Tongue (tissue), 2 donors: ENCODE data around the gene PRKG1. TPM values are rescaled to one million over a fixed set of nuclear protein-coding genes. Genes with fewer than 3 reads are reported as not detected.

ENCODE experiments used
- DNase-seq: peaks from one replicate; pipeline ENCODE4 v3.0.0-alpha.2; 2015
- total RNA-seq: library from RNA; depleted of rRNA; stranded (reverse); fragments of >200 nt; gene quantifications from one replicate; pipeline ENCODE4 v1.2.3, GENCODE V29; 2014

The PRKG1 gene
- total RNA-seq, 1 donor from 2014 or later, result 96.8 TPM

- DNase-seq, result no peak
Measured at GRCh38 chr10:51892965-51893658, 818.8 kb downstream of the PRKG1 start.

GRCh38 chr10:51894771-51895578 lies 820.7 kb downstream of the PRKG1 start:
- no peak for DNase-seq

GRCh38 chr10:51896849-51897248 lies 822.6 kb downstream of the PRKG1 start:
- peak; percentile 37 for DNase-seq

- DNase-seq, result no peak
Measured at GRCh38 chr10:51897560-51897959, 823.3 kb downstream of the PRKG1 start.

- no peak for DNase-seq
Measured at GRCh38 chr10:51900180-51900579, 825.9 kb downstream of the PRKG1 start.

- DNase-seq, result no peak
Measured at GRCh38 chr10:51903675-51904074, 829.4 kb downstream of the PRKG1 start.

- peak; percentile 32 for DNase-seq
Measured at GRCh38 chr10:51905032-51905431, 830.7 kb downstream of the PRKG1 start.

GRCh38 chr10:51907361-51907760 lies 833.1 kb downstream of the PRKG1 start:
- peak; percentile 41 for DNase-seq

GRCh38 chr10:51910189-51910588 lies 835.9 kb downstream of the PRKG1 start:
- no peak for DNase-seq

- no peak for DNase-seq
Measured at GRCh38 chr10:51910596-51910995, 836.3 kb downstream of the PRKG1 start.

GRCh38 chr10:51911723-51912122 lies 837.4 kb downstream of the PRKG1 start:
- DNase-seq, result no peak

- peak; percentile 44 for DNase-seq
Measured at GRCh38 chr10:51915031-51915542, 840.8 kb downstream of the PRKG1 start.

GRCh38 chr10:51918440-51918839 lies 844.2 kb downstream of the PRKG1 start:
- DNase-seq, result peak; percentile 28

GRCh38 chr10:51918884-51919325 lies 844.6 kb downstream of the PRKG1 start:
- DNase-seq, result peak; percentile 18

- no peak for DNase-seq
Measured at GRCh38 chr10:51920672-51921071, 846.4 kb downstream of the PRKG1 start.

GRCh38 chr10:51924359-51924758 lies 850.1 kb downstream of the PRKG1 start:
- DNase-seq, result no peak

- DNase-seq, result peak; percentile 76
Measured at GRCh38 chr10:51926337-51926736, 852.0 kb downstream of the PRKG1 start.

- DNase-seq, result peak; percentile 21
Measured at GRCh38 chr10:51928162-51928561, 853.9 kb downstream of the PRKG1 start.

- DNase-seq, result peak; percentile 35
Measured at GRCh38 chr10:51932530-51932929, 858.2 kb downstream of the PRKG1 start.

- DNase-seq, result peak; percentile 35
Measured at GRCh38 chr10:51934373-51934772, 860.1 kb downstream of the PRKG1 start.

- no peak for DNase-seq
Measured at GRCh38 chr10:51935341-51935740, 861.1 kb downstream of the PRKG1 start.

GRCh38 chr10:51937308-51938140 lies 863.2 kb downstream of the PRKG1 start:
- peak; percentile 63 for DNase-seq
